Neural cell (in vitro differentiated cells): ENCODE results near the gene CCDC152. TPM values are rescaled to one million over a fixed set of nuclear protein-coding genes. Genes with fewer than 3 reads are reported as not detected.

Experiments
- H2AFZ ChIP-seq: fragments of 200-600, 300-800 bp; sonication (generic), shearing (Covaris generic); 2 replicates; pipeline ENCODE4 v1.6.0; 2014; ENCODE audit warnings: low read depth, mild to moderate bottlenecking, antibody characterized with exemption, low read length, moderate library complexity
- H3F3A ChIP-seq: fragments of 200-600 bp; shearing (Covaris generic); 2 replicates; pipeline ENCODE4 v1.6.1; 2016; ENCODE audit warnings: mild to moderate bottlenecking, moderate library complexity, mixed read lengths, antibody characterized with exemption, low read length; ENCODE audit not compliant: insufficient read depth, poor library complexity, severe bottlenecking
- H3K27ac ChIP-seq: fragments of 200-600, 300-800 bp; sonication (generic), shearing (Covaris generic); 2 replicates; pipeline ENCODE4 v1.5.1; 2014; ENCODE audit warnings: mild to moderate bottlenecking, low read length, moderate library complexity
- H3K27me3 ChIP-seq: fragments of 300-800, 200-600 bp; sonication (generic), shearing (Covaris generic); 2 replicates; pipeline ENCODE4 v1.6.0; 2014; ENCODE audit warnings: mild to moderate bottlenecking, low read depth, low read length, moderate library complexity; ENCODE audit not compliant: insufficient read depth
- H3K36me3 ChIP-seq: fragments of 300-800, 200-600 bp; sonication (generic), shearing (Covaris generic); 2 replicates; pipeline ENCODE4 v1.5.1; 2014; ENCODE audit warnings: mild to moderate bottlenecking, antibody characterized with exemption, low read length, moderate library complexity; ENCODE audit not compliant: insufficient read depth
- H3K4me2 ChIP-seq: fragments of 300-800, 200-600 bp; sonication (generic), shearing (Covaris generic); 2 replicates; pipeline ENCODE4 v1.6.0; 2014; ENCODE audit warnings: mild to moderate bottlenecking, low read length
- H3K4me3 ChIP-seq: fragments of 300-800, 200-600 bp; sonication (generic), shearing (Covaris generic); 2 replicates; pipeline ENCODE4 v1.5.1; 2014; ENCODE audit warnings: mild to moderate bottlenecking, low read length, moderate library complexity
- H3K79me2 ChIP-seq: fragments of 200-600 bp; shearing (Covaris generic); replicated peaks from 2 replicates; pipeline ENCODE4 v1.6.0; 2014; ENCODE audit warnings: mild to moderate bottlenecking, low read length, moderate library complexity; ENCODE audit not compliant: insufficient read depth
- H3K9ac ChIP-seq: fragments of 300-800, 200-600 bp; sonication (generic), shearing (Covaris generic); 2 replicates; pipeline ENCODE4 v1.6.1; 2016; ENCODE audit warnings: mild to moderate bottlenecking, low read length, mixed read lengths
- H3K9me2 ChIP-seq: fragments of 200-600 bp; shearing (Covaris generic); 2 replicates; pipeline ENCODE4 v1.6.1; 2016; ENCODE audit warnings: mild to moderate bottlenecking, low read length, mixed read lengths; ENCODE audit not compliant: insufficient read depth
- H3K9me3 ChIP-seq: fragments of 200-600, 300-800 bp; sonication (generic), shearing (Covaris generic); 2 replicates; pipeline ENCODE4 v1.6.1; 2016; ENCODE audit warnings: mild to moderate bottlenecking, mixed run types, low read length, moderate library complexity, mixed read lengths
- H4K20me1 ChIP-seq: fragments of 200-600 bp; shearing (Covaris generic); 2 replicates; pipeline ENCODE4 v1.6.1; 2016; ENCODE audit warnings: mild to moderate bottlenecking, mixed run types; ENCODE audit not compliant: insufficient read depth
- EP300 ChIP-seq: fragments of 450-650 bp; conservative IDR thresholded peaks from 2 replicates; pipeline ENCODE4 v1.6.1; 2014; ENCODE audit warnings: antibody characterized with exemption, mild to moderate bottlenecking, moderate library complexity; ENCODE audit not compliant: poor library complexity, severe bottlenecking
- EZH2 ChIP-seq: fragments of 200-600, 300-800 bp; shearing (Covaris generic), sonication (generic); IDR thresholded peaks from 2 replicates; pipeline ENCODE4 v1.6.1; 2014; ENCODE audit warnings: antibody characterized with exemption, low read length, borderline replicate concordance, mild to moderate bottlenecking; ENCODE audit not compliant: insufficient read depth, poor library complexity, severe bottlenecking
- MXI1 ChIP-seq: fragments of 450-650 bp; conservative IDR thresholded peaks from 2 replicates; pipeline ENCODE4 v1.6.1; 2014; ENCODE audit warnings: antibody characterized with exemption, mild to moderate bottlenecking; ENCODE audit not compliant: poor library complexity, severe bottlenecking
- POLR2AphosphoS5 ChIP-seq: IDR thresholded peaks from 2 replicates; pipeline ENCODE4 v1.6.1; 2012
- RAD21 ChIP-seq: fragments of 450-650 bp; conservative IDR thresholded peaks from 2 replicates; pipeline ENCODE4 v1.6.1; 2014; ENCODE audit warnings: antibody characterized with exemption, mild to moderate bottlenecking, moderate library complexity
- REST ChIP-seq: IDR thresholded peaks from 2 replicates; pipeline ENCODE4 v1.6.1; 2012; ENCODE audit warnings: borderline replicate concordance
- SMC3 ChIP-seq: fragments of 450-650 bp; conservative IDR thresholded peaks from 2 replicates; pipeline ENCODE4 v1.6.1; 2014; ENCODE audit warnings: antibody characterized with exemption, mild to moderate bottlenecking, moderate library complexity; ENCODE audit not compliant: poor library complexity
- TAF1 ChIP-seq: IDR thresholded peaks from 2 replicates; pipeline ENCODE4 v1.6.1; 2012; ENCODE audit warnings: low read depth
- polyA plus RNA-seq: library from polyadenylated mRNA; depleted of rRNA; stranded (reverse); fragments of >200 nt; gene quantifications from 2 replicates; pipeline ENCODE4 v1.2.3, GENCODE V29; 2014
- TF ChIP-seq, protein P1 (sequence below): fragments of 450-650 bp; IDR thresholded peaks from 2 replicates; pipeline ENCODE4 v1.5.1; 2014; ENCODE audit warnings: antibody characterized with exemption, mild to moderate bottlenecking, moderate library complexity; ENCODE audit not compliant: poor library complexity, severe bottlenecking

The CCDC152 gene
- polyA plus RNA-seq, 1 donor from 2014 or later: 0.87 TPM

- Histone ChIP-seq H3K27ac (no peak overlapping the region), H3F3A (no peaks in the 10 kb centered on the region), H4K20me1 (no peaks in the 10 kb centered on the region), H3K9me2 (no peaks in the 10 kb centered on the region), H3K4me3 (no peak overlapping the region), H3K9ac (no peak overlapping the region), H3K4me2 (no peak overlapping the region), H3K27me3 (no peaks in the 10 kb centered on the region), H3K36me3 (no peaks in the 10 kb centered on the region), H3K79me2 (no peaks in the 10 kb centered on the region), H2AFZ (no peak overlapping the region), H3K9me3 (no peaks in the 10 kb centered on the region)
- no peak for TF ChIP-seq EP300
Observed at GRCh38 chr5:42839196-42839595, 82.6 kb downstream of the CCDC152 start.

DNA sequence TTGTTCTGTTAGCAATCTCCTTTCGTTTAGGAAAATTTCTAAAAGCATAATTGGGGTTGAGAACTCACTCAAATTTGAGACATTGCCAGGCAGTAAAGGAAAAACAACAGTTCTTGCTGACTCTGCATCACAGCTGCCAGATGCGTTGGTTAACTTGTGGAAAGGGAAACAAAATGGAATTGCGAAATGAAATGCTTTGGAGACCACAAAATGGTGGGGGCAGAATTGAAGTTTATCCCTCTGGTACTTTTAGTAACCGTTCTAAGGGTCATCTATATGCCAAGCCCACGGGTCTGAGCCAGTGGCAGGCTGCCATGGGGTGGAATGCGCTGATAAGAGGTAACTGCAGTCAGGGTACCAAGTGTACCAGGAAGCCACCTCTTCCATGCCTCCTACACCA, 83.7 kb downstream of the CCDC152 start:
- Histone ChIP-seq H4K20me1 (no peaks in the 10 kb centered on the region), H3F3A (no peaks in the 10 kb centered on the region), H3K27ac (no peak overlapping the region), H3K79me2 (no peaks in the 10 kb centered on the region), H3K4me3 (no peak overlapping the region), H3K27me3 (no peaks in the 10 kb centered on the region), H3K4me2 (no peak overlapping the region), H3K36me3 (no peaks in the 10 kb centered on the region), H3K9me2 (no peaks in the 10 kb centered on the region), H2AFZ (no peak overlapping the region), H3K9me3 (no peaks in the 10 kb centered on the region), H3K9ac (no peak overlapping the region)
- no peak for TF ChIP-seq RAD21
- no peak for TF ChIP-seq POLR2AphosphoS5
- TF ChIP-seq, protein P1, sequence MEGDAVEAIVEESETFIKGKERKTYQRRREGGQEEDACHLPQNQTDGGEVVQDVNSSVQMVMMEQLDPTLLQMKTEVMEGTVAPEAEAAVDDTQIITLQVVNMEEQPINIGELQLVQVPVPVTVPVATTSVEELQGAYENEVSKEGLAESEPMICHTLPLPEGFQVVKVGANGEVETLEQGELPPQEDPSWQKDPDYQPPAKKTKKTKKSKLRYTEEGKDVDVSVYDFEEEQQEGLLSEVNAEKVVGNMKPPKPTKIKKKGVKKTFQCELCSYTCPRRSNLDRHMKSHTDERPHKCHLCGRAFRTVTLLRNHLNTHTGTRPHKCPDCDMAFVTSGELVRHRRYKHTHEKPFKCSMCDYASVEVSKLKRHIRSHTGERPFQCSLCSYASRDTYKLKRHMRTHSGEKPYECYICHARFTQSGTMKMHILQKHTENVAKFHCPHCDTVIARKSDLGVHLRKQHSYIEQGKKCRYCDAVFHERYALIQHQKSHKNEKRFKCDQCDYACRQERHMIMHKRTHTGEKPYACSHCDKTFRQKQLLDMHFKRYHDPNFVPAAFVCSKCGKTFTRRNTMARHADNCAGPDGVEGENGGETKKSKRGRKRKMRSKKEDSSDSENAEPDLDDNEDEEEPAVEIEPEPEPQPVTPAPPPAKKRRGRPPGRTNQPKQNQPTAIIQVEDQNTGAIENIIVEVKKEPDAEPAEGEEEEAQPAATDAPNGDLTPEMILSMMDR: no peak
- no peak for TF ChIP-seq SMC3

- Histone ChIP-seq H3K27me3 (no peaks in the 10 kb centered on the region), H4K20me1 (no peaks in the 10 kb centered on the region), H3K9ac (no peak overlapping the region), H3K9me2 (no peaks in the 10 kb centered on the region), H3K4me3 (no peak overlapping the region), H2AFZ (no peak overlapping the region), H3K27ac (no peak overlapping the region), H3K4me2 (no peak overlapping the region), H3K36me3 (no peaks in the 10 kb centered on the region), H3F3A (no peaks in the 10 kb centered on the region), H3K9me3 (no peaks in the 10 kb centered on the region), H3K79me2 (no peaks in the 10 kb centered on the region)
- TF ChIP-seq EP300 (no peak), MXI1 (no peak), REST (no peak), RAD21 (no peak), TAF1 (no peak), EZH2 (no peak), SMC3 (no peak), POLR2AphosphoS5 (no peak)
- TF ChIP-seq, protein P1: no peak
Observed at GRCh38 chr5:42840842-42841567, 84.4 kb downstream of the CCDC152 start.
